SJSA1 (cell line): Measurements from ENCODE around the gene CLCA1. TPM values are rescaled to one million over a fixed set of nuclear protein-coding genes. Genes with fewer than 3 reads are reported as not detected.

ENCODE experiments used
- DNase-seq, 2 experiments: peaks; one replicate each; pipeline ENCODE4 v3.0.0-alpha.2; 2015 to 2020; ENCODE audit warnings: low spot score in 2 of 2, low read depth in 1 of 2
- H3K27ac ChIP-seq: fragments of 250-450 bp; sonication (Bioruptor Pico); 2 replicates; pipeline ENCODE4 v1.5.1; 2020; ENCODE audit warnings: mild to moderate bottlenecking, moderate library complexity
- H3K27me3 ChIP-seq: fragments of 250-450 bp; sonication (Bioruptor Pico); replicated peaks from 2 replicates; pipeline ENCODE4 v1.5.1; 2020; ENCODE audit warnings: mild to moderate bottlenecking, moderate library complexity
- H3K36me3 ChIP-seq: fragments of 250-450 bp; sonication (Bioruptor Pico); 2 replicates; pipeline ENCODE4 v1.5.1; 2020; ENCODE audit warnings: mild to moderate bottlenecking
- H3K4me1 ChIP-seq: fragments of 250-450 bp; sonication (Bioruptor Pico); replicated peaks from 2 replicates; pipeline ENCODE4 v1.6.1; 2021; ENCODE audit warnings: mild to moderate bottlenecking
- H3K4me3 ChIP-seq: fragments of 250-450 bp; sonication (Bioruptor Pico); 2 replicates; pipeline ENCODE4 v1.5.1; 2020; ENCODE audit warnings: mild to moderate bottlenecking
- H3K9me3 ChIP-seq: fragments of 250-450 bp; sonication (Bioruptor Pico); replicated peaks from 2 replicates; pipeline ENCODE4 v1.5.1; 2020; ENCODE audit warnings: mild to moderate bottlenecking
- total RNA-seq: library from RNA; depleted of rRNA; stranded (reverse); fragments of >200 nt; shearing (Covaris generic); gene quantifications from 2 replicates; pipeline ENCODE4 v1.2.3, GENCODE V29; 2014

The CLCA1 gene
- total RNA-seq, 1 experiment from 2014 or later: not detected

DNA sequence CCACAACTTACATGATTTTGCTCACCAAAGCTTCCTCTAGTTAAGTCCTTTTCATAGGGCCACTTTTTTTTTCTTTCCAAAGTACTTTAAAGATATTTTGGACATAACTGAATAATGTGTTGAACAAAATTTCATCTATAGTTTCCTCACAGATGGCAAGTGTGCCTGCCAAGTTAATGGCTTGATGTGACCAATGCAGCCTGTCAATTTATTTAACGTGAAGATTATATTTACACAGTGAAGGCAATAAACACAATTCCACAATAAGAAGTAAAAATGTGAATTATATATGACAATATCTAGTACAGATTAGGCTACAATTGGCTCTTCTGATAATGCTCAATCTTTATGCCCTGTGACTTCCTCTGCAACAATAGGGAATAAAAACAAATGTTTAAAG lies 26.7 kb upstream of the CLCA1 start:
- no peaks in the 10 kb centered on the region for H3K36me3 ChIP-seq
- DNase-seq: no peak
- no peaks in the 10 kb centered on the region for H3K9me3 ChIP-seq
- no peak overlapping the region for H3K4me3 ChIP-seq
- no peak overlapping the region for H3K27ac ChIP-seq
- H3K27me3 ChIP-seq: peaks cover 8% of the 10 kb centered on the region; the same call in 1 of the 2 replicates
- H3K4me1 ChIP-seq: no peaks in the 10 kb centered on the region

DNA sequence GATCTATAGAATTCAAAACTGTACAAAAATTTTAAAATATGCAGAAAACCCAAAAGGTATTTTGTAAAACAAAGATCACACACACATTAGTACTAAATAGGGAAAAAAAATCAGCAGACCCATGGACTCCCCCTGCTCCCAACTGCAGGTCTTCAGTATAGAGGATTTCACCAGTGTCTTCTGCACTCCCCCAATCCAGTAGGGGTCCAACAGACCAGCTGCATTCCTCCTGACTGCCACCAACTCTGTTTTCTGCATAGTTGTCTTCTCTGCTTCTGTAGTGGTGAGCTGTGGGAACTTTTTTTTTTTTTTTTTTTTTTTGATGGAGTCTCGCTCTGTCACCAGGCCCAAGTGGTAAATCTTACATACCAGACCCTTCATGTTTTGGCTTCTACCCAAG lies 22.8 kb upstream of the CLCA1 start:
- no peak for DNase-seq
- H3K36me3 ChIP-seq: no peaks in the 10 kb centered on the region
- no peak overlapping the region for H3K27ac ChIP-seq
- no peaks in the 10 kb centered on the region for H3K9me3 ChIP-seq
- no peaks in the 10 kb centered on the region for H3K4me1 ChIP-seq
- no peak overlapping the region for H3K4me3 ChIP-seq
- H3K27me3 ChIP-seq: no peaks in the 10 kb centered on the region

DNA sequence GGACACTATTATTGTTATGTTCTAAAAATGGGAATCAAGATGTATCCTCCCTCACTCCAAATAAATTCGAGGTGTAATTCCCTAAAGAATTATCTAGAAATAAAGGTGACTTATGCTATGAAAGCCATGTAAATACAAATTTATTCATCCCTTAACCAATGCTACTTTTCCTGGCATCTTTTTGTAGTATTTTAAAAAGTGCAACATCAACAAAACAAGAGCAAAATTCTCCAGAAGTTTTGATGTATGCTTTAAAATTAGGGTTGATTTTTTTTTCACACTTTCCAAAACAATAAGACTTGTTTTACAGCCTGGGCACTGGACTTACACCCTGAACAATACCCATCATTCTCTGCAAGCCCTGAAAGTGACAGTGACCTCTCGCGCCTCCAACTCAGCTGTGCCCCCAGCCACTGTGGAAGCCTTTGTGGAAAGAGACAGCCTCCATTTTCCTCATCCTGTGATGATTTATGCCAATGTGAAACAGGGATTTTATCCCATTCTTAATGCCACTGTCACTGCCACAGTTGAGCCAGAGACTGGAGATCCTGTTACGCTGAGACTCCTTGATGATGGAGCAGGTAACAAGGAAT lies 21.4 kb upstream of the CLCA1 start:
- Histone ChIP-seq H3K27ac (no peak overlapping the region), H3K27me3 (no peaks in the 10 kb centered on the region), H3K4me3 (no peak overlapping the region)

DNA sequence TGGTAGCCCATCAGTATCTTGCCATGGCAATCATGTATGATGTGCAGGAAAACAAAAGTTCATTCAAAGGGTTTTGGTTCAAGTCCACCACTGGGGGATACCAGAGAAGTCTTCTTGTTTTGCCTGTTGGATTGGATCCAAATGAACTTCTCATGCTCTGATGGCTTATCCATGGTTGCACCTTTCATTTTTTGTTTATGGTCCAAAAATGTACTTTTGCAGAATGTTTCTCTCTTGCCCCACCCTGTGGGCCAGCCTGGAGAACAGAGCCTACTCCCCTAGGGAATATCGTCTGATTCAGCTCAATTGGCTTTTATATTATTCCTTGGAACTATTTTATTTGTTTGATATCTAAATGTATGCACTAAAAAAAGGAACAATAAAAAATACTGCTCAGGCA lies 20.1 kb upstream of the CLCA1 start:
- no peaks in the 10 kb centered on the region for H3K4me1 ChIP-seq
- no peaks in the 10 kb centered on the region for H3K36me3 ChIP-seq
- no peak for DNase-seq
- H3K4me3 ChIP-seq: no peak overlapping the region
- H3K9me3 ChIP-seq: no peaks in the 10 kb centered on the region
- no peaks in the 10 kb centered on the region for H3K27me3 ChIP-seq
- no peak overlapping the region for H3K27ac ChIP-seq

More for the DNA sequence above, 21.4 kb upstream of the CLCA1 start:
- Histone ChIP-seq H3K4me1 (no peaks in the 10 kb centered on the region), H3K36me3 (no peaks in the 10 kb centered on the region), H3K9me3 (no peaks in the 10 kb centered on the region)
- no peak for DNase-seq

DNA sequence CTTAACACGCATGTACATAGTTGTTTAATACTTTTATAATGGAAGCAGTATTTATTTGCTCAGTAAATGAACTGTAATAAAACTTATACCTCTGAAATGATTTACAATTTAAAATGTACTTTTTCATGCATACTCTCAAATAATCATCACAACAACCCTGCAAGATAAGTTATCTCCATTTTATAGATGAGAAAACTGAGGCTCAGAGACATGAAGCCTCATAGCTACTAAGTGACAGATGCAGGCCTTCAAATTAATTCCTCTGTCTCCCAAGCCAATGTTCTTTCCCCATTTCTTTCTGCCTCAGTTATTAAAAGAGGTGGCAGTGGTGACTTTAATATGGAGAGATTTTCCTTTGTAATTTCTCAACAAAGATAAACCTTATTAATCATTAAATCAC lies 19.6 kb upstream of the CLCA1 start:
- Histone ChIP-seq H3K4me1 (no peaks in the 10 kb centered on the region), H3K9me3 (no peaks in the 10 kb centered on the region), H3K27ac (no peak overlapping the region), H3K4me3 (no peak overlapping the region), H3K36me3 (no peaks in the 10 kb centered on the region), H3K27me3 (no peaks in the 10 kb centered on the region)
- DNase-seq: no peak

DNA sequence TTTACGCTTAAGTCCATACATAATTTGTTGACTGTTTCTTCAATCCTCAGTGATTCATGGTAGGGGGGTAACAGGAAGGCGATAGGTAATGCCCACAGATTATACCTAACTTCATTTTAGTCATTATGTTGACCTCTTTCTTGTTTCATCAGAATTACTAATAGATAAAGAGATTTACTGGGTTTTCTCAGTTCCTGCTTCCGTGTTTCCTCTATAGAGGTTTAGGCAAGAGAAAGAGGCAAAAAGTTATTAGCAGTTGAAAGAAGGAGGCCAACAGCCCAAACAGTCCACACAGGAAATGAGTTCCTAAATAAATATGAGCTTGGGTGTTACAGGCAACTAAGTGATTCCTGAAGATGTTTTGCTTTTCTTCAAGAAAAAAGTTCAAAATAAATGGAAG lies 17.9 kb upstream of the CLCA1 start:
- Histone ChIP-seq H3K27ac (no peak overlapping the region), H3K4me1 (no peaks in the 10 kb centered on the region), H3K27me3 (no peaks in the 10 kb centered on the region), H3K4me3 (no peak overlapping the region), H3K9me3 (no peaks in the 10 kb centered on the region), H3K36me3 (no peaks in the 10 kb centered on the region)
- no peak for DNase-seq

DNA sequence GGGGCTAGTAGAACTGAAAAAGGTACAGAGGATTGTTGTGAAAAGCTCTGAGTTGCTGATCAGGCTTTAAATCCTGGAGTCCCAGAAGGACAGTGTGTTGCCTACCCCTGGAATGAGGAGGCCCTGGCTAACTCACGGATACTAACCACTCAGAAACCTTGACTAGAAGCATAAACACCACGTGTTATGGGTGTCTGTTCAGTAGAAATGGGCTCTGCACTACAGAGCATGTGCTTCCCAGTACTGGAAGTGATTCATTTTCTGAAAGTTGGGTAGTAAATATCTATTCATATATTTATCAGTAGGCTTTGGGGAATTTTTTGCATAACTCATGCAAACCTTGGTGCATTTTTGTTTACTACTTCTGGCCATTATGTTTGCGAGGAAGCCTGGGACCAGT lies 15.1 kb upstream of the CLCA1 start:
- Histone ChIP-seq H3K36me3 (no peaks in the 10 kb centered on the region), H3K4me3 (no peak overlapping the region), H3K9me3 (no peaks in the 10 kb centered on the region), H3K4me1 (no peaks in the 10 kb centered on the region), H3K27ac (no peak overlapping the region), H3K27me3 (no peaks in the 10 kb centered on the region)
- no peak for DNase-seq

DNA sequence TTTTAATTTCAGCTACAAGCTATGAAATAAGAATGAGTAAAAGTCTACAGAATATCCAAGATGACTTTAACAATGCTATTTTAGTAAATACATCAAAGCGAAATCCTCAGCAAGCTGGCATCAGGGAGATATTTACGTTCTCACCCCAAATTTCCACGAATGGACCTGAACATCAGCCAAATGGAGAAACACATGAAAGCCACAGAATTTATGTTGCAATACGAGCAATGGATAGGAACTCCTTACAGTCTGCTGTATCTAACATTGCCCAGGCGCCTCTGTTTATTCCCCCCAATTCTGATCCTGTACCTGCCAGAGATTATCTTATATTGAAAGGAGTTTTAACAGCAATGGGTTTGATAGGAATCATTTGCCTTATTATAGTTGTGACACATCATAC lies 13.7 kb upstream of the CLCA1 start:
- H3K4me3 ChIP-seq: no peak overlapping the region
- no peaks in the 10 kb centered on the region for H3K4me1 ChIP-seq
- H3K9me3 ChIP-seq: no peaks in the 10 kb centered on the region
- no peaks in the 10 kb centered on the region for H3K27me3 ChIP-seq
- no peak for DNase-seq
- no peak overlapping the region for H3K27ac ChIP-seq
- H3K36me3 ChIP-seq: no peaks in the 10 kb centered on the region

DNA sequence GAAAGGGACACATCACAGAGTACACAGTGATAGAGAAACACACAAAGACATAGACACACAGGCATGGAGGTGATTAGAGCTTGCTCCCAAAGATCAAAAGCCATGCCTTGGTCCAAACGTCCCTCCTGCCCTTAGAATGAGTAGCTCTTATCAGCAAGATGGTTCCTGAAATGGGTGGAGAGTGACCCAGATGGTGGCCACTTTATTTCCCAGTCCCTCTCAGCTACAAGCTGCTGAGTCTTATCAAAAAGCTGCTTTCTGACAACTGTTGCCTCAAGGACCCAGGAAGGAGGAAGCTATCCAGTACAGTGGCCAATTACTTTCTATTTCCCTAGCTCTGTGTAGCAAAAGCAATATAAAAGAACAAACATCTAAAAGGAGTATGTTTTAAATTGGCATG lies 7.7 kb upstream of the CLCA1 start:
- no peaks in the 10 kb centered on the region for H3K27me3 ChIP-seq
- no peaks in the 10 kb centered on the region for H3K4me1 ChIP-seq
- H3K36me3 ChIP-seq: no peaks in the 10 kb centered on the region
- DNase-seq: no peak
- H3K27ac ChIP-seq: no peak overlapping the region
- no peak overlapping the region for H3K4me3 ChIP-seq
- H3K9me3 ChIP-seq: no peaks in the 10 kb centered on the region

DNA sequence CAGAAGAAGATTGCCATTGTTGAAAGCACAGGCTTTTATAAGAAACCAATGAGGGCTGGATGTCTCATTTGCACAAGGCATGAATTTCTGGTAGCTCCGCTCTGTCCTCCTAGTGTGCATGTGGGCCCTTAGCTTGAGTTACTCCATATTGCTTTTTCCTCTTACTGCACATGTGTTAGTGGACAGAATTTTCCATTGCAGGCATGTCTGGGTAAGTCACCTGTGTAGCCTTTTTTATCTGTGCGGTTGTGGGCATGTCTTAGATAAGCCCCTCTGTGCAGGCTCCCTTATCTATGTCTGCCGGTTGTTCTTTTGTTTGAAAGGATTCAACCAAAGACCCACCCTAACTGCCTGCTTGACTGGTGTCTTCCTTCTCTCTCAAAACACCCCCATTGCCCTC lies 7.2 kb upstream of the CLCA1 start:
- Histone ChIP-seq H3K27ac (no peak overlapping the region), H3K4me3 (no peak overlapping the region), H3K4me1 (no peaks in the 10 kb centered on the region), H3K27me3 (no peaks in the 10 kb centered on the region), H3K36me3 (no peaks in the 10 kb centered on the region), H3K9me3 (no peaks in the 10 kb centered on the region)
- DNase-seq: no peak

DNA sequence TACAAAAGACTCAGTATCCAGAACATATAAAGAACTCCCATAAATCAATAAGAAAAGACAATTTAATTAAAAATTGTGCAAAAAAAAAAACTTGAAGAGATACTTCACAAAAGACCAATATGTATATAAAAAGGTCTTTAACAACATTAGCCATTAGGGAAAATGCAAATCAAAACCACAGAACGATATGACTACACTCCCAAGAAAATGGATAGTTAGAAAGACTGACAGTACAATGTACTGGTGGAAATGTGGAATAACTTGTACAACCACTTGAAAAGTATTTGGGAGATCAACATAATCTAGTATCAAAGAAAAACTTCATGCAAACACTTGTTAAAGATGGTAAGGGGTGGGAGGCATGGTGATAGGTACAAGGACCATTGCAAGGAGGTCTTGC lies 3.9 kb upstream of the CLCA1 start:
- Histone ChIP-seq H3K27ac (no peak overlapping the region), H3K27me3 (no peaks in the 10 kb centered on the region), H3K9me3 (no peaks in the 10 kb centered on the region), H3K4me3 (no peak overlapping the region), H3K36me3 (no peaks in the 10 kb centered on the region), H3K4me1 (no peaks in the 10 kb centered on the region)
- DNase-seq: no peak

DNA sequence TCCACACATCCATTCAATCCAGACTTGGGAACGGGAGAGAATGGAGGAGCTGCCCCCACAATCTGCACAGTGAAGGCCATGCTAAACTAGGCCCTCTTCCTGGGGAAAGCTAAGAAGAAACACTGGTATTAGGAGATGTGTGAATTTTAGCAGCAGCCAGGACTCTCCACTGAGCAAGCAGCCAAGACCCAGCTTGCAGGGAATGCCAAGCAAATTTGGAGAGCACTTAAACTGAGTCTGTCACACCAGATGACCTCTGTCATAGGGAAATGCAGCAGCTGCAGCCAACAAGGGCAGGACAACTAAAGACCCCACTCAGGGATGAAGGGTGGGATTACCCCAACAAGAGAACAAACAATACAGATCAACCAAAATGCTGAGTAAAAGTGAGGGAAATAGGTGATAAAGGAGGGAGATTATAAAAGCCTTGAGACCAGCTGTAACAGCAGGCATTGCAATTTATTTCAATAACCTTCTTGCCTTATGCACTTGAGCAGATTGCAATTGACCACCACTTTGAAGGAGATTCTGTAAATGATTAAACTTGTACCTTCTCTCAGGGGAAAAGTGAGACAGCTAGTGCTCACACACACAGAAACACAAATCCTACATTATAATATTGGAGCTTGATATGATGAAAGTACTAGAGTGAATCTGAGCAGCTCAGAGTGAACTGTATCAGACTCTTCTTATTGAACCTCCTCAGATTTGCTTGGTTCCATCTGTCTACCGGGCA lies 2.5 kb upstream of the CLCA1 start:
- Histone ChIP-seq H3K9me3 (no peaks in the 10 kb centered on the region), H3K27ac (no peak overlapping the region), H3K4me3 (no peak overlapping the region), H3K27me3 (no peaks in the 10 kb centered on the region), H3K36me3 (no peaks in the 10 kb centered on the region), H3K4me1 (no peaks in the 10 kb centered on the region)
- DNase-seq: no peak

DNA sequence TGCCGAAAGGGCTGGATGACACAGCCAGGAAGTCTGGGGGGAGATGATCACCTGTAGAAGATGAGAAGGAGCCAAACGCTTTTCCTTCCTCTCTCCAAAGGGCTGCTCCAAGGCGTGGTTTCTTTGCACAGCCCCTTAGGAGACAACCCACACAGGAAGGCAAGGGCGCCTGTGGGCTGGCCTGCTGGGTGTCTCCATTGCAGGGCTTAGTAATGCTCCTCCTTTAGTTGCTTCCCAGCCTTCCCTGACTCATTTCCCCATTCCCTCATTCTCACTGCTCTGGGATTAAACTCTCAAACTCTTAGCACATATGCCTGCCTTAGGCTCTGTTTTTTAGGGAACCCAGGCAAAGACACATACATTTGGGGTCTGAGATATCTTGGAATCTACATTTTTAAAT lies 1.7 kb upstream of the CLCA1 start:
- no peak overlapping the region for H3K27ac ChIP-seq
- H3K27me3 ChIP-seq: no peaks in the 10 kb centered on the region
- no peaks in the 10 kb centered on the region for H3K36me3 ChIP-seq
- no peaks in the 10 kb centered on the region for H3K4me1 ChIP-seq
- H3K9me3 ChIP-seq: no peaks in the 10 kb centered on the region
- H3K4me3 ChIP-seq: no peak overlapping the region
- no peak for DNase-seq

DNA sequence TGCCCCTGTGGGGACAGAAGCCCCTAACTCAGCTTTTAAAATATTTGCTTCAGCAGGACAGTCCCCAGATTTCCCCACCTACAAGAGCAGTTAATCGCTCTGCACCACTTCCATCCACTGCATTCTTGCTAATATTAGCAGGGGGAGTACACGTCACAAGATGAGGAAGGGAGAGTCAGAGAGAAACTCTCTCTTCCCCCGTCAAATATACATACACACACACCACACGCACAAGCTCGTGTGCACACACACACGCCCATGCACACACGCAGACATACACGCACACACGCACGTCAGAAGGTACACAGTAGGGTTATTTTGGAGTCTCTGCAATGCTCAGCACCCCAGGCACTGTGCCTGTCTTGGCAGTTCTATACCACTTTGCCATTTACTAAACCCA lies 2.1 kb downstream of the CLCA1 start:
- no peaks in the 10 kb centered on the region for H3K9me3 ChIP-seq
- H3K4me1 ChIP-seq: no peaks in the 10 kb centered on the region
- no peak overlapping the region for H3K4me3 ChIP-seq
- no peaks in the 10 kb centered on the region for H3K27me3 ChIP-seq
- no peaks in the 10 kb centered on the region for H3K36me3 ChIP-seq
- no peak overlapping the region for H3K27ac ChIP-seq
- DNase-seq: no peak

DNA sequence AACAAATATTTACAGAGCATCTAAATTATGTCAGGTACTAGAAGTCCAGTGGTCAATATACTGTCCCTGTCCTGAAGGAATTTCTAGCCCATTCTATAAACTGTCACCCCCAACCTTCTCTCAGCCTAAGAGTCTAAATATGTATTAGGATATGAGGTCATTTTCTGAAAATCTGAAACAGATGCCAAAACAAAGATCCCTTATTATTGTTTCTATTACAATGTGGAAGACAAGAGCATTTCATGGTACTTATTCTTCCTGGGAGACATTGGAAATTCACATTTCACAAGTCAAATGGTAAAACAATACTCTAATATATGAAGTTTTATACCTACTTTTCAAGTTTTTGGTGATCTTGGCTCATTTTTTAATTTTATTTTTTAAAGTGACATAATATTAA lies 2.6 kb downstream of the CLCA1 start:
- DNase-seq: no peak
- Histone ChIP-seq H3K4me3 (no peak overlapping the region), H3K27me3 (no peaks in the 10 kb centered on the region), H3K27ac (no peak overlapping the region), H3K9me3 (no peaks in the 10 kb centered on the region), H3K36me3 (no peaks in the 10 kb centered on the region), H3K4me1 (no peaks in the 10 kb centered on the region)
